22Rv1 (cell line): ENCODE results near the gene ZNFX1.

Source experiments
- ZFX ChIP-seq: fragments of 450-650 bp; IDR thresholded peaks from 2 replicates; pipeline ENCODE4 v1.6.1; 2017; ENCODE audit warnings: antibody characterized with exemption, borderline replicate concordance
- TF ChIP-seq, protein P1 (sequence below): fragments of 450-650 bp; IDR thresholded peaks from 2 replicates; pipeline ENCODE4 v1.5.1; 2017; ENCODE audit warnings: mild to moderate bottlenecking

DNA sequence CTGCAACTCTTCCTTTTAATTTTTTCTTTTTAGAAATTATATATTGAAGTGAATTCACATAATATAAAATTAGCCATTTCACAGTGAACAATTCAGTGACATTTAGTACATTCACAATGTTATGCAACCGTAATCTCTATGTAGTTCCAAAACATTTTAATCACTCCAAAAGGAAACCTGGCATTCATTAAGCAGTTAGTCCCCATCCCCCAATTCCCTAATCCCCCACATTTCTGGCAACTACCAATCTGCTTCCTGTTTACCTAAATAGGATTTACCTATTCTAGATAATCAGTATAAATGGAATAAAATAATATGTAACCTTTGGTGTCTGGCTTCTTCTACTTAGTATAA is 67.1 kb downstream of the ZNFX1 start:
- TF ChIP-seq, protein P1, sequence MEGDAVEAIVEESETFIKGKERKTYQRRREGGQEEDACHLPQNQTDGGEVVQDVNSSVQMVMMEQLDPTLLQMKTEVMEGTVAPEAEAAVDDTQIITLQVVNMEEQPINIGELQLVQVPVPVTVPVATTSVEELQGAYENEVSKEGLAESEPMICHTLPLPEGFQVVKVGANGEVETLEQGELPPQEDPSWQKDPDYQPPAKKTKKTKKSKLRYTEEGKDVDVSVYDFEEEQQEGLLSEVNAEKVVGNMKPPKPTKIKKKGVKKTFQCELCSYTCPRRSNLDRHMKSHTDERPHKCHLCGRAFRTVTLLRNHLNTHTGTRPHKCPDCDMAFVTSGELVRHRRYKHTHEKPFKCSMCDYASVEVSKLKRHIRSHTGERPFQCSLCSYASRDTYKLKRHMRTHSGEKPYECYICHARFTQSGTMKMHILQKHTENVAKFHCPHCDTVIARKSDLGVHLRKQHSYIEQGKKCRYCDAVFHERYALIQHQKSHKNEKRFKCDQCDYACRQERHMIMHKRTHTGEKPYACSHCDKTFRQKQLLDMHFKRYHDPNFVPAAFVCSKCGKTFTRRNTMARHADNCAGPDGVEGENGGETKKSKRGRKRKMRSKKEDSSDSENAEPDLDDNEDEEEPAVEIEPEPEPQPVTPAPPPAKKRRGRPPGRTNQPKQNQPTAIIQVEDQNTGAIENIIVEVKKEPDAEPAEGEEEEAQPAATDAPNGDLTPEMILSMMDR = no peak
- TF ChIP-seq ZFX = no peak
